Measurements from ENCODE around the gene SNX3.

Gene SNX3

GRCh38 chr6:108175592-108176279 is 85.1 kb downstream of the SNX3 start:
- DNase-seq (peak; percentile 9), ATAC-seq (no peak)
- Mint-ChIP-seq H3K4me1 (peaks cover 14% of the 10 kb centered on the region), H3K9me3 (no peaks in the 10 kb centered on the region), H3K36me3 (ENCODE audit: low read depth) (no peaks in the 10 kb centered on the region), H3K4me3 (peak overlapping the region; percentile 32), H3K27me3 (peaks cover 92% of the 10 kb centered on the region), H3K27ac (no peak overlapping the region)

GRCh38 chr6:108175176-108175591 is 85.7 kb downstream of the SNX3 start:
- peaks cover 93% of the 10 kb centered on the region for H3K27me3 Mint-ChIP-seq
- DNase-seq: no peak
- peaks cover 14% of the 10 kb centered on the region for H3K4me1 Mint-ChIP-seq
- peak overlapping the region; percentile 17 for H3K4me3 Mint-ChIP-seq
- H3K36me3 Mint-ChIP-seq (ENCODE audit: low read depth): no peaks in the 10 kb centered on the region
- no peak overlapping the region for H3K27ac Mint-ChIP-seq
- no peaks in the 10 kb centered on the region for H3K9me3 Mint-ChIP-seq
- no peak for ATAC-seq

GRCh38 chr6:108174371-108175175 is 86.3 kb downstream of the SNX3 start:
- Mint-ChIP-seq H3K4me1 (peaks cover 16% of the 10 kb centered on the region), H3K9me3 (no peaks in the 10 kb centered on the region), H3K36me3 (ENCODE audit: low read depth) (no peaks in the 10 kb centered on the region), H3K27ac (no peak overlapping the region), H3K4me3 (no peak overlapping the region), H3K27me3 (peaks cover 93% of the 10 kb centered on the region)
- no peak for ATAC-seq
- peak; percentile 55 for DNase-seq

- Mint-ChIP-seq H3K27ac (no peak overlapping the region), H3K9me3 (no peaks in the 10 kb centered on the region), H3K27me3 (peaks cover 92% of the 10 kb centered on the region), H3K36me3 (ENCODE audit: low read depth) (no peaks in the 10 kb centered on the region), H3K4me1 (peaks cover 31% of the 10 kb centered on the region), H3K4me3 (no peak overlapping the region)
- DNase-seq (no peak), ATAC-seq (no peak)
Measured at GRCh38 chr6:108171918-108172516, 88.8 kb downstream of the SNX3 start.

GRCh38 chr6:108171291-108171917 is 89.4 kb downstream of the SNX3 start:
- no peak for DNase-seq
- Mint-ChIP-seq H3K9me3 (no peaks in the 10 kb centered on the region), H3K4me3 (no peak overlapping the region), H3K27me3 (peaks cover 89% of the 10 kb centered on the region), H3K4me1 (peaks cover 35% of the 10 kb centered on the region), H3K36me3 (ENCODE audit: low read depth) (no peaks in the 10 kb centered on the region), H3K27ac (no peak overlapping the region)
- no peak for ATAC-seq

- Mint-ChIP-seq H3K36me3 (ENCODE audit: low read depth) (peaks cover 1% of the 10 kb centered on the region), H3K27me3 (peaks cover 89% of the 10 kb centered on the region), H3K4me1 (peaks cover 36% of the 10 kb centered on the region)
Measured at GRCh38 chr6:108170332-108171290, 90.2 kb downstream of the SNX3 start.

GRCh38 chr6:108169464-108170331 is 91.1 kb downstream of the SNX3 start:
- H3K9me3 Mint-ChIP-seq: no peaks in the 10 kb centered on the region
- H3K36me3 Mint-ChIP-seq (ENCODE audit: low read depth): peaks cover 2% of the 10 kb centered on the region
- peak overlapping the region; percentile 32 for H3K4me3 Mint-ChIP-seq
- H3K27ac Mint-ChIP-seq: no peak overlapping the region
- H3K4me1 Mint-ChIP-seq: peaks cover 35% of the 10 kb centered on the region
- H3K27me3 Mint-ChIP-seq: peaks cover 88% of the 10 kb centered on the region
- ATAC-seq (no peak), DNase-seq (peak; percentile 5)

More at GRCh38 chr6:108170332-108171290, 90.2 kb downstream of the SNX3 start:
- Mint-ChIP-seq H3K27ac (no peak overlapping the region), H3K9me3 (no peaks in the 10 kb centered on the region), H3K4me3 (no peak overlapping the region)
- ATAC-seq: no peak
- no peak for DNase-seq

- Mint-ChIP-seq H3K4me1 (peaks cover 38% of the 10 kb centered on the region), H3K27ac (no peak overlapping the region), H3K4me3 (peak overlapping the region; percentile 32), H3K36me3 (ENCODE audit: low read depth) (peaks cover 2% of the 10 kb centered on the region), H3K27me3 (peaks cover 89% of the 10 kb centered on the region), H3K9me3 (no peaks in the 10 kb centered on the region)
- ATAC-seq (peak; percentile 67), DNase-seq (peak; percentile 33)
Measured at GRCh38 chr6:108168501-108169463, 92.1 kb downstream of the SNX3 start.

- Mint-ChIP-seq H3K9me3 (no peaks in the 10 kb centered on the region), H3K36me3 (ENCODE audit: low read depth) (peaks cover 2% of the 10 kb centered on the region), H3K27me3 (peaks cover 90% of the 10 kb centered on the region), H3K4me1 (peaks cover 41% of the 10 kb centered on the region), H3K27ac (no peak overlapping the region), H3K4me3 (peak overlapping the region; percentile 56)
- DNase-seq (peak; percentile 8), ATAC-seq (no peak)
Measured at GRCh38 chr6:108168090-108168463, 92.8 kb downstream of the SNX3 start.

- Mint-ChIP-seq H3K4me1 (peaks cover 41% of the 10 kb centered on the region), H3K27ac (no peak overlapping the region), H3K4me3 (peak overlapping the region; percentile 56), H3K27me3 (peaks cover 90% of the 10 kb centered on the region), H3K9me3 (no peaks in the 10 kb centered on the region), H3K36me3 (ENCODE audit: low read depth) (peaks cover 2% of the 10 kb centered on the region)
- DNase-seq: peak; percentile 18
- no peak for ATAC-seq
Measured at GRCh38 chr6:108167449-108168089, 93.3 kb downstream of the SNX3 start.

- peak overlapping the region; percentile 56 for H3K4me3 Mint-ChIP-seq
- H3K27ac Mint-ChIP-seq: no peak overlapping the region
- ATAC-seq (no peak), DNase-seq (peak; percentile 14)
- H3K36me3 Mint-ChIP-seq (ENCODE audit: low read depth): peaks cover 2% of the 10 kb centered on the region
- H3K27me3 Mint-ChIP-seq: peaks cover 90% of the 10 kb centered on the region
- no peaks in the 10 kb centered on the region for H3K9me3 Mint-ChIP-seq
- H3K4me1 Mint-ChIP-seq: peaks cover 41% of the 10 kb centered on the region
Measured at GRCh38 chr6:108166664-108167448, 94.0 kb downstream of the SNX3 start.
